Measurements from ENCODE around the gene UBTD2. TPM values are rescaled to one million over a fixed set of nuclear protein-coding genes. Genes with fewer than 3 reads are reported as not detected.

The UBTD2 gene
- total and polyA plus RNA-seq, 10 of the 15 experiments (the other 5 are each of a cell fraction or from before 2014, with no cell fraction given), result 7.7 to 30.5 (median 19.4) TPM

GRCh38 chr5:172177176-172177575 is 106.4 kb downstream of the UBTD2 start:
- ATAC-seq (no peak), DNase-seq (ENCODE audit: low read depth, low spot score) (no peak), FAIRE-seq (no peak)
- RAD21 ChIA-PET (ENCODE audit: unreplicated experiment), result interaction anchor here (5.2 to 9.9 kb wide), 2 partner anchors 9 to 64 kb away, joined by 65 to 158 read pairs; partner anchors contain the start of gene STK10
- Histone ChIP-seq H3K27ac (ENCODE audit: control insufficient read depth, insufficient read depth) (no peak overlapping the region), H3K9me3 (replicated peaks; ENCODE audit: control insufficient read depth, insufficient read depth, low read length) (no peaks in the 10 kb centered on the region; the same call in 2 of the 3 replicates), H3K4me1 (ENCODE audit: control insufficient read depth, insufficient read depth, low read length) (peaks cover 72% of the 10 kb centered on the region), H3K4me3 (no peak overlapping the region), H3K4me2 (ENCODE audit: control insufficient read depth, insufficient read depth) (peak overlapping the region; percentile 42; the same call in 1 of the 2 replicates), H4K20me1 (ENCODE audit: control insufficient read depth, insufficient read depth) (peaks cover 11% of the 10 kb centered on the region), H2AFZ (ENCODE audit: control insufficient read depth, low read depth, low read length) (no peak overlapping the region), H3K36me3 (ENCODE audit: control insufficient read depth in 2 of 2, insufficient read depth in 2 of 2, low read length in 1 of 2) (peaks cover 9 to 21% of the 10 kb centered on the region in 2 experiments; a peak in 3 of 4 replicates), H3K27me3 (replicated peaks in 1 of 2; ENCODE audit: control insufficient read depth in 2 of 2, insufficient read depth in 2 of 2, low read length in 1 of 2) (no peaks in the 10 kb centered on the region), H3K79me2 (ENCODE audit: control insufficient read depth, insufficient read depth, low read length) (peaks cover 92% of the 10 kb centered on the region), H3K9ac (ENCODE audit: control insufficient read depth, insufficient read depth, low read length) (no peak overlapping the region)
- TF ChIP-seq TBL1XR1 (IDR thresholded peaks at IDR 0.05; ENCODE audit: low read depth, low read length), result no peak
- TF ChIP-seq POU2F2 (IDR thresholded peaks at IDR 0.05; ENCODE audit: borderline replicate concordance, low read depth, low read length), result no peak
- no peak for TF ChIP-seq SMAD1 (IDR thresholded peaks at IDR 0.05; ENCODE audit: low read depth, partially characterized antibody)
- TF ChIP-seq ZNF622 (IDR thresholded peaks at IDR 0.05), result no peak
- TF ChIP-seq KLF5 (IDR thresholded peaks at IDR 0.05; ENCODE audit: partially characterized antibody), result no peak
- no peak for TF ChIP-seq ZBTB40 (IDR thresholded peaks at IDR 0.05; ENCODE audit: borderline replicate concordance)
- no peak for TF ChIP-seq YY1 (IDR thresholded peaks at IDR 0.05; ENCODE audit: low read depth, low read length)
- no peak for TF ChIP-seq ZNF207 (IDR thresholded peaks at IDR 0.05; ENCODE audit: borderline replicate concordance)
- no peak for TF ChIP-seq RELA (IDR thresholded peaks at IDR 0.05; ENCODE audit: borderline replicate concordance, partially characterized antibody)
- TF ChIP-seq IRF5 (IDR thresholded peaks at IDR 0.05; ENCODE audit: borderline replicate concordance), result no peak
- TF ChIP-seq MEF2A (IDR thresholded peaks at IDR 0.05; ENCODE audit: insufficient read depth, low read depth, low read length), result no peak
- no peak for TF ChIP-seq ZZZ3 (IDR thresholded peaks at IDR 0.05; ENCODE audit: control insufficient read depth, insufficient read length, low read depth)
- TF ChIP-seq E2F4 (IDR thresholded peaks at IDR 0.05; ENCODE audit: low read depth, low read length), result no peak
- TF ChIP-seq YBX1 (IDR thresholded peaks at IDR 0.05), result no peak
- POLR2A ChIA-PET, result interaction anchor here (1.0 to 4.7 kb wide), 2 partner anchors 8 to 26 kb away, joined by 4 to 104 read pairs; partner anchors contain the start of gene STK10
- intact Hi-C loops (cut with micrococcal nuclease; ENCODE audit: unreplicated experiment) (no loop called here), in situ Hi-C loops (cut with MboI) (loop anchor here (5.0 kb wide), 1 partner anchor 65 kb away; no protein-coding TSS in a partner anchor)
- no TSS peak for BruUV-seq (replicated peaks)
- SMC1A ChIA-PET (ENCODE audit: uncharacterized antibody, unreplicated experiment), result interaction anchor here (5.6 kb wide), 1 partner anchor 9 kb away, joined by 103 read pairs; the partner anchor contains the start of gene STK10
- CTCF ChIA-PET, result interaction anchor here (6.1 kb wide), 1 partner anchor 9 kb away, joined by 74 read pairs; the partner anchor contains the start of gene STK10
- WGBS (ENCODE audit: insufficient coverage, insufficient replicate concordance, low lambda C conversion rate, missing lambda C conversion rate), result 77% methylated on average over 7 of the region's 7 CpGs
